NCI-H774 (cell line): ENCODE data around the gene BIRC7.
"Not testable (repeated sequence)": the region's sequence is repeated elsewhere in the genome, so short reads cannot be mapped to it uniquely, and the experiment has no call there.

Source experiments
- DNase-seq: peaks from one replicate; lab custom pipeline; 2025; lab: John Stamatoyannopoulos, UW

The BIRC7 gene

GRCh38 chr20:63208346-63208909 is 27.3 kb upstream of the BIRC7 start:
- no peak for DNase-seq

- DNase-seq = no peak
Observed at GRCh38 chr20:63210011-63210605, 25.6 kb upstream of the BIRC7 start.

GRCh38 chr20:63212393-63212730 is 23.3 kb upstream of the BIRC7 start:
- no peak for DNase-seq

- DNase-seq = no peak
Observed at GRCh38 chr20:63212792-63213191, 22.9 kb upstream of the BIRC7 start.

- no peak for DNase-seq
Observed at GRCh38 chr20:63214514-63214913, 21.2 kb upstream of the BIRC7 start.

- DNase-seq = no peak
Observed at GRCh38 chr20:63215101-63216040, 20.3 kb upstream of the BIRC7 start.

- DNase-seq = peak; percentile 96
Observed at GRCh38 chr20:63216041-63216848, 19.5 kb upstream of the BIRC7 start, which contains the start of gene YTHDF1. Gene YTHDF1 (minus strand): TSS chr20:63216131. CDS start chr20:63215892, 239 bp downstream.

GRCh38 chr20:63216849-63217471 is 18.7 kb upstream of the BIRC7 start:
- DNase-seq = no peak

- no peak for DNase-seq
Observed at GRCh38 chr20:63217706-63218105, 18.0 kb upstream of the BIRC7 start.

GRCh38 chr20:63218701-63219446 is 16.8 kb upstream of the BIRC7 start:
- no peak for DNase-seq

- DNase-seq = no peak
Observed at GRCh38 chr20:63219447-63219821, 16.3 kb upstream of the BIRC7 start.

GRCh38 chr20:63219866-63220521 is 15.7 kb upstream of the BIRC7 start:
- no peak for DNase-seq

- no peak for DNase-seq
Observed at GRCh38 chr20:63220696-63221399, 14.9 kb upstream of the BIRC7 start.

GRCh38 chr20:63221400-63222053 is 14.2 kb upstream of the BIRC7 start:
- not testable (repeated sequence) for DNase-seq

- DNase-seq = no peak
Observed at GRCh38 chr20:63222541-63222940, 13.2 kb upstream of the BIRC7 start.

- no peak for DNase-seq
Observed at GRCh38 chr20:63223121-63223825, 12.4 kb upstream of the BIRC7 start.

- no peak for DNase-seq
Observed at GRCh38 chr20:63223826-63224207, 11.9 kb upstream of the BIRC7 start.

GRCh38 chr20:63224412-63225081 is 11.2 kb upstream of the BIRC7 start:
- peak; percentile 12 for DNase-seq
